Right renal cortex interstitium (tissue), 3 donors: ENCODE data around the gene ACTR1A. TPM values are rescaled to one million over a fixed set of nuclear protein-coding genes. Genes with fewer than 3 reads are reported as not detected.
"Not testable (repeated sequence)": the region's sequence is repeated elsewhere in the genome, so short reads cannot be mapped to it uniquely, and the experiment has no call there.

Experiments
- DNase-seq, 3 donors: peaks; one replicate each; pipeline ENCODE4 v3.0.0-alpha.2; 2013; ENCODE audit warnings: low read depth in 3 of 3, low spot score in 2 of 3
- polyA plus RNA-seq, 3 donors: library from polyadenylated mRNA; unstranded; fragments of 120-200 nt; gene quantifications; one replicate each; pipeline ENCODE4 v1.2.1, GENCODE V29; 2013; ENCODE audit not compliant: insufficient read length in 3 of 3

ACTR1A gene
- 10 to 100 TPM; 87.7 to 90.1 (median 89.2) TPM for polyA plus RNA-seq

DNA sequence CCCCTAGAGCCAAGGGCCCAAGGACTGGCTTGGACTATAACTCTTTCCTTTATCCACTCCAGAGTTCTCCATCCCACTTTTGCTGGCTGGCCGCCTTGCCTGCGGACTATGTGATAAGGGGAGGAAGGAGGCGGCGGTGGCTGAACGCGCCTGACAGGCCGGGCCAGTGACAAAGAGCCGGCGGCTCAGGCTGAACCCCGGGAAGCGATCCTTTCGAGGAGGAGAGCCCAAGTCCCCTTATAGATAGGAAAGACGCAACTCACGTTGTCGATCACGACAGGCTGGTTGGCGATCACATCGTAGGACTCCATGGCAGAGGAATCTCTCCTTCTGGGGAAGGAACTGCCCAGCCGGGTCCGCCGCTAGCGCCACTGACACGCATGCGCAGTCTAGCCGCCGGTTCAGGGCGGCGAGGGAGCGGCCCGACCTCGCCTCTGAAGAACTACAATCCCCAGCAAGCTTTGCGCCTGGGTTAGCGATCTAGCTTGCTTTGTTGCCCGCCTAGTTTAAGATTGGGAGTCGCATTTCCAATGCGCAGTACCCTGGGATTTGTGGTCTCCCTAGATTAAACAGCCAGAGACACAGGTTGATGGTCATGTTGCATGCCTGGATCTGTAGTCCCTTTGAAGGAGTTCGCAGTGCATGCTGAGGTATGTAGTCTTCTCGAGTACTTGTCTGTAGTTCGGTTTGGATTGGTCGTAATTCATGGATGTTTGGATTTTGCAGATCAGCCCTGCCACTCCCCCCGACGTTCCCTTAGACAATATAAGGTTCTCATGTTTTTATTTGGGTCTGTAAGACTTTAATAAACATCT, at the start of gene ACTR1A:
TSS of gene ACTR1A (minus strand) at position 376 of the 815 bp plus-strand sequence. CDS start at position 311, 65 bp downstream.
- peak; percentile 97 to 98 (median 98) for DNase-seq

DNA sequence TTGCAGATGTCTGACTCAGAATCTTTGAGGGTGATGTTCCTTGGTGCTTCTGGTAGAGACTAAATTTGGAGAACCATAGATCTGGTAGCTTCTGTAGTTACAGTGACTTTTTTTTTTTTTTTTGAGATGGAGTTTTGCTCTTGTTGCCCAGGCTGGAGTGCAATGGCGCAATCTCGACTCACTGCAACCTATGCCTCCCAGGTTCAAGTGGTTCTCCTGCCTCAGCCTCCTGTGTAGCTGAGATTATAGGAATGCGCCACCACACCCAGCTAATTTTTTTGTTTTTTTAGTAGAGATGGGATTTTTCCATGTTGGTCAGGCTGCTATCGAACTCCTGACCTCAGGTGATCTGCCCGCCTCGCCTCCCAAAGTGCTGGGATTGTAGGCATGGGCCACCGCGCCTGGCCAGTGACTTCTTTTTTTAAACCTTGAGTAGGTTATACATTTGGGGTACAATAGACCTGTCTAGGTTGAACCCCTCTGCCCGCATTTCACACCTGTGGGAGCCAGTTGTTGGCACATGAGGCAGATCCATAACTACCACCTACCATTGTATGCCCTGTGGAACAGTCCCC, 48.2 kb upstream of the ACTR1A start:
- DNase-seq: no peak

DNA sequence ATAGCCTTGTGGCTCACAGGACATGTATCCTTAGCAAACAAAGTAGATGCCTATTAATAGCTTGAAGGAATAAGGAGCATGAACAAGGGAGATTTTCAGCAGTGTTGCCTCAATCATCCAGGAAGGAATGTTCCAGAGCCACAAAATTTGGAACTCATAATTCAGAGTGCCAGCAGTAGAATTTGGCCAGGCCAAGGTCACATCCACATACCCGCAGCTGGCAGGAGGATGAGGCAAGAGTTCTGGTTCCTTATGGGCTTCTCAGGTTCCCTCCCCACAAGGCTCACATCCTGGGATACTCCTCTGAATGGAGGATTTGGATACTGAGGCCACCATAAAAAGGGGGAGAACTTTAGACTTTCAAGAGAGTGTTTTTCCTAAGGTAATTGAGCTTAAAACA, 47.0 kb upstream of the ACTR1A start:
- no peak for DNase-seq

DNA sequence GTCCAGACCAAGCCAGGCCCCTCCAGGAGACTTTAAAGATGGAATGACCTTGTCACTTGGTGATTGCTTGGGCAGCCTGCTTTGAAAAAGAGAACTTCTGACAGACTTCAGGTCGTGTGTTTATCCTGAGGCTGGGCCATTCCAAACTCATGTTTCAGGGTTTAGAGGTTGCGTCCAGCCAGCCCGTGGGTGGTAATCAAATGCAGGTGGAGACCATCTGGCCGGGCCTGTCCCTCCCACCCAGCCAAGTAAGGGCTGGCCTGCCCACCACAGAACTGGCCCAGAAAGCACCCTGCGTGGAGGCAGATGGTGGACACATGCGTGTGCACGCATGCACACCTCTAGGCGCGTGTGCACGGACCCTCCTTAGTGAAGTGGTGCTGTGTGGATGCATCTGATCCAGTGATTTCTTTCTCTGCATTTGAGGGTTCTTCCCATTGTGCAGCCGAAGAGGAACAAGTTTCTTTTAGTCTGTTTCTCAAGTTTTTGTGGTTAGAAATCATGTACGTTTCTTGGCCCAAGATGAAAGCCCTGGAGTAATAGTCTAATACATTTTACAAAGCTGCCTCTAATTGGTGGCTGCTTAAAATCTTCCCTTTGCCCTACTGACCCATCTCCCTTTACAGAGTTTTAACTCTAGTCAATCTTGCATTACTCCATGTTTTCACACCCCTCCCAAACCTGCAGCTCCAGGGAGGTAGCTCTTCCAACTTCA, 44.3 kb upstream of the ACTR1A start:
- DNase-seq: no peak

DNA sequence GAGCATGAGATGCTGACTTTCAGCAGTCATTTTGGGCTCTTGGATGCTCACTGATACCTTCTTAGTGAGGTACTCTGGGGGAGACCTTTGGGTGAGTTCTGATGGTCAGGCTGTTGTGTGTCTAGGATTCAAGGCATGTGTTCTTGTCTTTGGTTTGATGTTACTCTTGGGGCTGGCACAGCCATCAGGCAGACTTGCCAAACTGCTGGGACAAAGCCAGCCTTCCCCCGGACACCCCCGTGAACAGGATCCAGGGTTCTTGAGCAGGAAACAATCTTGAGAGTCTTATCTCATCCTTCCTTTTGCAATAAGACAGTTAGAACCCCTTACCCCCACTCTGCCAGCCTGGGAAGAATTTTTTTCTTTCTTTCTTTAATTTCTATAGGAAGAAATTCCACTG, 43.5 kb upstream of the ACTR1A start:
- DNase-seq: no peak

DNA sequence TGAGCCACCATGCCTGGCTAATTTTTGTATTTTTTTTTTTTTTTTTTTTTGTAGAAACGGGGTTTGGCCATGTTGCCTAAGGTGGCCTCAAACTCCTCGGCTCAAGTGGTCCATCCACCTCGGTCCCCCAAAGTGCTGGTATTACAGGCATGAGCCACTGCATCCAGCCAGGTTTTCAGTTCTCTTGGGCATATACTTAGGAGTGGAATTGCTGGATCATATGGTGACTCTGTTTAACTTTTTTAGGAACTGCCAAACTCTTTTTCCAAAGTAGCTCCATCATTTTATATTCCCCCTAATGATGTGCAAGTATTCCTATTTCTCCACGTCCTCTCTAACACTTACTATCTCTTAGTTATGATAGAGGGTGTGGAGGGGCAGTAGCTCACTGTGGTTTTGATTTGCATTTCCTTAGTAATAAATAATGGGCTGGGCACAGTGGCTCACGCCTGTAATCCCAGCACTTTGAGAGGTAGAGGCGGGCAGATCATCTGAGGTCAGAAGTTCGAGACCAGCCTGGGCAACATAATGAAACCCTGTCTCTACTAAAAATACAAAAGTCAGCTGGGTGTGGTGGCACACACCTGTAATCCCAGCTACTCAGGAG, 42.9 kb upstream of the ACTR1A start:
- no peak for DNase-seq

DNA sequence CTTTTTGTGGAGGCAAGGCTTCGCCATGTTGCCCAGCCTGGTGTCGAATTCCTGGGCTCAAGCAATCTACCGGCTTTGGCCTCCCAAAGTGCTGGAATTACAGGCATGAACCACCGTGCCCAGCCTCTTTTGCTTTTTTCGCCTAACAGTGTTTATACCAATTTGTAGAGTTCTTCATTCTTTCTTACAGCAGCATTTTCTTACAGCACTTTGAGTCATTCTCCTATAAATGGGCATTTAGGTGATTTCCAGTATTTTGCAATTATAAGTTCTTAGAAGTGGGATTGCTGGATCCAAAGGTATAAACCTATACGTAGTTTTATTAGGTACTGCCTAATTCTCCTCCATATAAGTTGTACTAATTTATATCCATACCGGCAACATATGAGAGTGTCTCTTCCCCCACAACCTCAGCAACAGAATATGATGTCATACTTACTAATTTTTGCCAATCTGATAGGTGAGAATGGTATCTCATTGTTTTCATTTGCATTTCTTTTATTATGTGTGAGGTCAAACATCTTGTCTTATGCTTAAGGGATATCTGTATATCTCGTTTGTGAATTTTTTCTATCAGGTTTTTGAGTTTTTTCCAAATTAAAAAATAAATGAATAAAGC, 40.4 kb upstream of the ACTR1A start:
- no peak for DNase-seq

DNA sequence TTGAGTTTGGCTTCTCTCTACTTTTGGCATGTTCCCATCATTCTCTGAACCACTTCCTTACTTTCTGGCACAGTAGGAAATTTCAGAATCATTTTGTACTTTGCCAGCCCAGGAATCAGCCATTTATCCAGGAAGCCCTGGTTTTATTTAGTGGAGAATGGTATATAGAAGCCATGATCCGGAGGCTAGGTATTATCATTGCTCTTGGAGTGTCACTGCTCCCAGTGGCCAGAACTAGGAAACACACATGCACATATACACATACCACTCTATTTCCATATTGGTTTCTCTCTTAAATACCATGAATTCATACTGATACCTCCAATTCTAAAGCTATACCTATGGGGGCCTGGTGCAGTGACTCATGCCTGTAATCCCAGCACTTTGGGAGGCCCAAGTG, 37.5 kb upstream of the ACTR1A start:
- DNase-seq: no peak

DNA sequence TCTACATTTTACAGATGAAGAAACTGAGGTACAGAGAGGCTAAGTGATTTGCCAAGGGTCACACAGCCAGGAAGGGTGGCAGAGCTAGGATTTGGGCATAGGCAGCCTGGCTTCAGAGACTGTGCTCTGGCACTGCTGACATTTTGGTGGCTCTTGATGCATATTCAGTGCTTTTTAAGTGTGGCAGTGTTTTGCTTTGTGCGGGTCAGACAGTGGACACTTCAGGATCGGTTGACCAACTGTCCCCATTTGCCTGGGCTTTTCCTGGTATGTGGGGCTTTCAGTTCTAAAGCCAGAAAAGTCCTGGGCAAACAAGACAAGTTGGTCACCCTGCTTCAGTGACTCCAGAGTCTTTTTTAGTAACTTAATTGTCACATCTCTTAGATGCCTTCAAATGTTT, 36.3 kb upstream of the ACTR1A start:
- DNase-seq: no peak

DNA sequence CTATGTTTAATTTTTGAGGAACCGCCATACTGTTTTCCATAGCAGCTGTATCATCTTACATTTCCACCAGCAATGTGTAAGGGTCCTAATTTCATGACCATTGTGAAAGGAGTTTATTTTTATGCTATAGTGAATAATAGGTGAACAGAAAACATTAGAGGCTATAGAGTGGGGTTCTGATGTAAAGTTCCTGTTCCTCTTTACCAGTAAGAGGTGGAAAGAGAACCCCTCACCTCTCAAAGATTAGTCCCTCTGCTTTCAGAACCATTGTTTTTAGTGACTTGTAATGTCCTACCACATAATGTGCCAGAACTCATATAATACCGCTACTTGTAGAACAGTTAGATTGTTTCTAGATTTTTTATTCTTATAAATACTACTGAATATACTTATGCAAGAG, 35.4 kb upstream of the ACTR1A start:
- no peak for DNase-seq

DNA sequence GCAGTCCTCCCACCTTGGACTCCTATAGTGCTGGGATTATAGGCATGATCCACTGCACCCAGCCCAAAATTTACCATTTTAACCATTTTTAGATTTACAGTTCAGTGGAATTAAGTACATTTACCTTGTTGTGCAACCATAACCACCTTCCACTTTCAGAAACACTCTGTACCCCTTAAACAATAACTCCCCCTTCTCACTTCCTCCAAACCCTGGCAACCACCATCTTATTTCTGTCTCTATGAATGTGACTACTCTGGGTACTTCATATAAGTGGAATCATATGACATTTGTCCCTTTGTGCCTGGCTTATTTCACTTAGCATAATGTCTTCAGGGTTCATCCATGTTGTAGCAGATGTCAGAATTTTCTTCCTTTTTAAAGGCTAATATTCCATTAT, 34.9 kb upstream of the ACTR1A start:
- DNase-seq: no peak

DNA sequence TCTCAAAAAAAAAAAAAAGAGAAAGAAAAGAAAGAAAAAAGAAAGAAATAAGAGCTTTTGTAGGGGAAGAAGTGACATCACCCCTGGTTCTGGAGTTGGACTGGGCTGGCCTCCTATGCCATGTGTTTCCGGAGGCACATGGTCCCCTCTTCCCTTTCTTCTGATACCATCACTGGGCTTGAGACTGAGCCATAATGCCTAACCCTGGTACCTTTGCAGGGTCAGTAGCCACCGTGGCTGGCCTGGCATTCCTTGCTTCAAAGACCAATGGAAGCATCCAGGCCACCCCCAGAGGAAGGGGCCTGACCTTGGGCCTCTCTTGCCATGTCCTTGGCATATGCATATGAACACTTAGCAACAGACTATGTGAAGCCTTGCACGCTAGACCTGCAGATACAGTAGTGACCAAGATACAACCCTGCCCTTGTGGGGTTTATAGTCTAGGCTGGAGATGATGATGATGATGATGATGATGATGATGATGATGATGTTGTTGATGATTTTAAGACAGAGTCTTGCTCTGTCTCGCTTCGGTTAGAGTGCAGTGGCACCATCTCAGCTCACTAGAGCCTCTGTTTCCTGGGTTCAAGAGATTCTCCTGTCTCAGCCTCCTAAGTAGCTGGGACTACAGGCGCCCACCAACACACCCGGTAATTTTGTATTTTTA, 33.1 kb upstream of the ACTR1A start:
- DNase-seq: no peak

DNA sequence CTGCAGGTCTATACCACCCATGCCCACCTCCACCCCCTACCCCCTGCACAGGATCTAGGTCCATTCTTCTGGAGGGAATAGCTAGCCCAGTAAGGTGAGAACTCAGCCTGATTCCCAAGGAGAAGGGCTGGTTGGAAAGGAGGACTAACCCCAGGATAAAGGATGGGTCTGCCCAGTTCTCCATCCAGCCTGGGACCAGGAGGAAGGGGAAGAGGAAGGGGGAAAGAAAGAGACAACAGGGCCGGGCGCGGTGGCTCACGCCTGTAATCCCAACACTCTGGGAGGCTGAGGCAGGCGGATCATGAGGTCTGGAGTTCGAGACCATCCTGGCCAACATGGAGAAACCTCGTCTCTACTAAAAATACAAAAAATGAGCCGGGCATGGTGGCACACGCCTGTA, 32.5 kb upstream of the ACTR1A start:
- not testable (repeated sequence) for DNase-seq

DNA sequence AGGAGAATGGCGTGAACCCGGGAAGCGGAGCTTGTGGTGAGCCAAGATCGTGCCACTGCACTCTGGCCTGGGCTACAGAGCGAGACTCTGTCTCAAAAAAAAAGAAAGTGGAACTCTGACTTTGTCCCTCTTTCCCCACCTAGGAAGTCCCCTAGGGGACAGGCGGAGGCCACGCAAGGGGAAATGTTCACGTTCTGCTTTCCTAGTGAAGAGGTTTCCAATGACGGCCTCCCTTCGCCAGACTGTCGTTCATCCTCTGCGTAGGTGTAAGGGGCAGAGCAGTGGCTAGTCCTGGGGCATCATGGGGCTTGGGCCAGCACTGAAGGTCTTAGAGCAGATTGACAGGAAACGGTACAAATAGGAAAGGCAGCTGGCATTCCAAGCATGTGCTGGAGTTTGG, 31.8 kb upstream of the ACTR1A start:
- no peak for DNase-seq

DNA sequence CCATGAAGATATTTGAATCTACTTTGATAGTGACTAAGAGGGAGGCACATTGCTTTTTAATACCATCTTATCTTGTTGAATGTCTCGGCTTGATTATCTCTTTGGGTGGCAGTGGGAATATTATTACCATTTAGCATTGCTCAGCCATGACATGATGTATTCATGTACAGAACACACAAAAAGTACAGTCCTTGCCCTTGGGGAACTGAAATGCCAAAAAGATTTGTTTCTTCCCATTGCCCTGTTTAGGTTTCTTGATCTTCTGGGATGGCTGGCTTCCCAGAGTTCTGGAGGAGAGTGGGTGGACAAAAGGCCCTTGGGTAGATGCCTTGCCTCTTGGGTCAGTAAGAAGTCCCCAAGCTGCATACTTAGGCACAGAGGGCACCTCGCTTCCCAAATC, 25.0 kb upstream of the ACTR1A start:
- no peak for DNase-seq

DNA sequence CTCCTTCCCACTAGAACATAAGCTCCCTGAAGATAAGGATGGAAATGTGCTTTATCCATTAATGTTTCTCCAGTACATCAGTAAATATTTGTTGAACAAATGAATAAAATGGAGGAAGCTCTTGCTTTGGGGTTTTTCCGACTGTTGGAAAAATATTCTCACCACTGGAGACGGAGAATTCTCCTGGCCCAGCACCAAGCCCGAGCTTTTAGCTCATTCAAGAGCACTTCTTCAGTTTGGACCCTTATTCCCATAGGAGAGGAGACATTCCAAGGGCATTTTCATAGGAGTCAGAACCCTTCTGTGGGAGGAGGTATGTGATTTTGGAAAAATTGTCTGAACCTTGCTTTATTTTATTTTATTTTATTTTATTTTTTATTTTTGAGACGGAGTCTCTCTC, 22.2 kb upstream of the ACTR1A start:
- no peak for DNase-seq

DNA sequence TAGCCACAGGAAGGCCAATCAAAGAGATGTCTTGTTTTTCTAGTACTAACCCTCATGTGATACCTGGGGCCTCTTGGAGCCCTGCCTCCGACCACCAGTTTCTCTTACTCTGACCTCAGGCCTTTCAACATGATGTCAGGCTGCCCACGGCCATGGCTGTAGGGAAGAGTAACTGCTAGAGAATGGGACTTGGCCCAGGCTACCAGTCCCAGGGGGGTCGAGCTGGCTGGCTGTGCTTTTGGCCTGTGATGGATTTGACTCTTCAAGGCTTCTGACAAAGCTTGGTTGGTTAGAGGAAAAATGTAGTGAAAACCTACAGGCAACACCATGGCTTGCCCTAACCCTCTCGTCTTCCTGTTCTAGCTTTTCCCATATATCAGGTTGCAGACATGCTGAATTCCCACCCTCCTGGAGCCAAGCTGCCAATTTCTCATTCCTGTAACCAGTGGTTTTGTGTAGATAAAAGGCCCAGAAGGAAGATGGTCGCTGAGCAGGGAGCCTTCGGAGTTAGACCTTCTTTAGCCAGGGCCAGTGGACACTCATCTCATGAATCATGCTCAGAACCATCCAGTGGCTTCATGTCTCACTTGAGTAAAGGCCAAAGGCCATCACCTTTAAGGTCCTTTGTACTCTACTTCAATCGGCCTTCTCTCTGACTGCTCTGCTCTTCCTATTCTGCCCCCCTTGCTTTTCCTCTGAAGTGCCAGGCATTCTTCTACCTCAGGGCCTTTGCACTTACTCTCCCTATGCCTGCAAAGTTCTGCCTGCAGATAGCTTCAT, 20.9 kb upstream of the ACTR1A start:
- no peak for DNase-seq

DNA sequence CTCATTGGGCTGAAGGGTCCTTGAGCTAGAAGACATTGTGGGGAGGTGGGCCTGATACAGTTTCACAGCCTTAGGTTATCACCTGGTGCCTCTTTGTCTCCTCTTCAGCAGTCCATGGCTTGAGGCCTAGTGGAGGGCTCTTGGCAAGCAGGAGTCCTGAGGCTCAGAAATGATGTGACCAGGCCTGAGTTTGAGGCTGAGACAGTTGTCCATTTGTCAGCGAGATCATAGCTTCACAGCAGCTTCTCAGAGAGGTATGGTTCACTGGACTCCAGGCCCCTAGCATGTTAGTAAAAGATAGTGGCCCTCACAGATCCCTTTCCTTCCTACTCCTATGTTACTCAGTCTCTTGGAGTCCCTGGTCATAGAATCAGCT, 20.4 kb upstream of the ACTR1A start:
- no peak for DNase-seq

DNA sequence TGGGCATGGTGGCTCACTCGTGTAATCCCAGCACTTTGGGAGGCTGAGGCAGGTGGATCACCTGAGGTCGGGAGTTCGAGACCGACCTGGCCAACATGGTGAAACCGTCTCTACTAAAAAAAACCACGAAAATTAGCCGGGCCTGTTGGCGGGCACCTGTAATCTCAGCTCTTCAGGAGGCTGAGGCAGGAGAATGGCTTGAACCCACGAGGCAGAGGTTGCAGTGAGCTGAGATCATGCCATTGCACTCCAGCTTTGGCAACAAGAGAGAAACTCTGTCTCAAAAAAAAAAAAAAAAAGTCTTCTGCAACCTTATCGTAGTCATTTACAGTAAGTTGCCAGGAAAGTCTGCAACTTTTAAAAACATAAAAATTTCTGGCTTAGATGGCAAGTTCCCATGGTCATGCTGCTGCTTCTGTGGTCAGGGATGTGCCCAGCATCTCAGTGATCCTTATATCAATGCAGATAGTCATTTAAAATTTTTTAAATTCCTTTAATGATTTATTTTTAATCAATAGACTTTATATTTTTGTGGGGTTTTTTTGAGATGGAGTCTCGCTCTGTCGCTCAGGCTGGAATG, 16.8 kb upstream of the ACTR1A start:
- DNase-seq: no peak
